Measurements from ENCODE around the gene HMGCR.

The HMGCR gene

DNA sequence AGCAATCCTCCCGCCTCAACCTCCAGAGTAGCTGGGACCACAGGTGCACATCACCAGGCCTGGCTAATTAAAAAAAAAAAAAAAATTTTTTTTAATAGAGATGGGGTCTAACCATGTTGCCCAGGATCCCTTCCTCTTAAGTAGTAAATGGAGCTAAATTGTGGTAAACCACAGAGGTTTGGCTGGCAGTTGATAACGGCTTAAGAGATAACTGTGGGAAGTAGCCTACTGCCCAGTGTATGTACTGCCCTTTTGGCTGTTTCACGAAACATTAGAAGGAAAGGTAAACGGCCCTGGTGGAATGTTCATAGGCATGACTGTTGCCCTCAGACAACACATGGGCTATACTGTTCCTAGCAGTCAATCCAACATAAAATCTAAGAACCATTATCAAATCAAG is 44.4 kb downstream of the HMGCR start:
- no peak for DNase-seq (ENCODE audit: low read depth, low spot score)

DNA sequence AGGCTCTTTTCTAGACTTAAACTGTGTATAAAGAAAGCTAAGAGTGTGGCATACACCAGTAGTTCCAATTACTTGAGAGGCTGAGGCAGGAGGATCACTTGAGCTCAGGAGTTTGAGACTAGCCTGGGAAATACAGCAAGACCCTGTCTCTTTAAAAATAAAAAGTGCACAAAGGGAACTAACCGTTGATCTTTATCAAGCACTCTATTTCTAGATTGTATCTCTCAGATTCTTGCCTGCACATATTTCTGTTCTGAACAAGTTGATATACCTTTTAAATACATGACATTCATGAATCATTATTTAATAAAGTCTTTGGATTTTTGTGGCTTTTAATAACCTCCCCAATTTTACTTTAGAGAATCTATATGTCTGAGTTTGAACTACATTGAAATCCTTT is 47.2 kb downstream of the HMGCR start:
- no peak for DNase-seq (ENCODE audit: low read depth, low spot score)

GRCh38 chr5:75387806-75388205 is 50.8 kb downstream of the HMGCR start:
- DNase-seq (ENCODE audit: low read depth, low spot score), result no peak

GRCh38 chr5:75389430-75389829 is 52.4 kb downstream of the HMGCR start:
- DNase-seq (ENCODE audit: low read depth, low spot score), result no peak

- DNase-seq (ENCODE audit: low read depth, low spot score), result no peak
Measured at GRCh38 chr5:75395277-75395676, 58.3 kb downstream of the HMGCR start.

DNA sequence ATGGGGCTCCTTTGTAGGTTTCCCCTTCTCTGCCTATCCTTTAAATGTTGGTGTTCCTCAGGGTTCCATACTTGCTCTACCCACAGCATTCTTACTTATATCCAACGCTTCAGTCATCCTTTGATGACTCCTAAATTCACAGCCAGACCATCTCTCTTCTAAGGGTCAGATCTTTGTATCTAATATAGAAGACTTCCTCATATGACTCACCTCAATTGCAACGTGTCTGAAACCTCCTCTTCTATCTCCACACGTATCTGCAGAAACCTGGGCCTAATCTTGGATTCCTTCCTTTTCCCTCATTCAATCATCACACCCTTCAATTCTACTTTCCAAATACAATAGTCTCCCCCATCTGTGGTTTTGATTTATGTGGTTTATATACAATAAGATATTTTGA is 68.3 kb downstream of the HMGCR start:
- DNase-seq (ENCODE audit: low read depth, low spot score), result no peak
